WI38 (cell line): ENCODE measurements around the gene CABP7.

Experiments
- H3K4me3 ChIP-seq: 2 replicates; pipeline ENCODE4 v1.5.1; 2011; ENCODE audit warnings: low read depth, mild to moderate bottlenecking, control low read depth, low read length
- TF ChIP-seq, protein P1 (sequence below): IDR thresholded peaks from 2 replicates; pipeline ENCODE4 v1.5.1; 2012; ENCODE audit warnings: low read depth, mild to moderate bottlenecking, control low read depth, low read length

The CABP7 gene

DNA sequence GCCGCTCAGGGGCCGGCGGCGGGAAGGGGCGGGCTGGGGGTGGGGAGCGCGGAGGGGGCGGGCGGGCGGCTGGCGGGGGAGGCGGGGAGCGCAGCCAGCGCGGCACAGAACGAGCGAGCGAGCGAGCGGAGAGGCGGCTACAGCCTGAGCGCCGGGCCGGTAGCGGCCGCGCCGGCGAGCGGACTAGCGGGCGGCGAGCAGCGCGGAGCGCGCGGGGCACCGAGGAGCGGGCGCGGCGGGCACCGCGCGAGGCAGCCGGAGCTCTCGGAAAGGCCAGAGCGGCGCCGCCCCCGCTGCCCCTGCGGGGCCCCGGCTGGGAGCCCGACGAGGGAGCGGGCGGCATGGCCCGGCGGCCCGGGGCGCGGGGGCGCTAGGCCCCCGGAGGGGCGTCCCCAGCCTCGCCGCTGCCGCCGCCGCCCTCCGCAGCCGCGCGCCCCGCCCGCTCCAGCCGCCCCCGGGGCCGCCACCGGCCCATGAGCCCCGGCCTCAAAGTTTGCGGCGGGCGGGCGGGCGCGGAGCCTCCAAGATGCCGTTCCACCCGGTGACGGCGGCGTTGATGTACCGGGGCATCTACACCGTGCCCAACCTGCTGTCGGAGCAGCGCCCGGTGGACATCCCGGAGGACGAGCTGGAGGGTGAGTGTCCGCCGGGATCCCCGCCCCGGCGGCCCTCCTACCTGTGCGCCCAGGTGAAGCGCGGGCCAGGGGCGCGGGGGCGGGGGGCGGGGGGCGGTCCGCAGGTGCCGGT, at the start of gene CABP7:
Gene CABP7 (plus strand): TSS at position 105 of the 747 bp plus-strand sequence. CDS start 422 bp downstream, at position 527.
- TF ChIP-seq, protein P1, sequence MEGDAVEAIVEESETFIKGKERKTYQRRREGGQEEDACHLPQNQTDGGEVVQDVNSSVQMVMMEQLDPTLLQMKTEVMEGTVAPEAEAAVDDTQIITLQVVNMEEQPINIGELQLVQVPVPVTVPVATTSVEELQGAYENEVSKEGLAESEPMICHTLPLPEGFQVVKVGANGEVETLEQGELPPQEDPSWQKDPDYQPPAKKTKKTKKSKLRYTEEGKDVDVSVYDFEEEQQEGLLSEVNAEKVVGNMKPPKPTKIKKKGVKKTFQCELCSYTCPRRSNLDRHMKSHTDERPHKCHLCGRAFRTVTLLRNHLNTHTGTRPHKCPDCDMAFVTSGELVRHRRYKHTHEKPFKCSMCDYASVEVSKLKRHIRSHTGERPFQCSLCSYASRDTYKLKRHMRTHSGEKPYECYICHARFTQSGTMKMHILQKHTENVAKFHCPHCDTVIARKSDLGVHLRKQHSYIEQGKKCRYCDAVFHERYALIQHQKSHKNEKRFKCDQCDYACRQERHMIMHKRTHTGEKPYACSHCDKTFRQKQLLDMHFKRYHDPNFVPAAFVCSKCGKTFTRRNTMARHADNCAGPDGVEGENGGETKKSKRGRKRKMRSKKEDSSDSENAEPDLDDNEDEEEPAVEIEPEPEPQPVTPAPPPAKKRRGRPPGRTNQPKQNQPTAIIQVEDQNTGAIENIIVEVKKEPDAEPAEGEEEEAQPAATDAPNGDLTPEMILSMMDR: no peak
- H3K4me3 ChIP-seq: no peak within 1 kb of the TSS

DNA sequence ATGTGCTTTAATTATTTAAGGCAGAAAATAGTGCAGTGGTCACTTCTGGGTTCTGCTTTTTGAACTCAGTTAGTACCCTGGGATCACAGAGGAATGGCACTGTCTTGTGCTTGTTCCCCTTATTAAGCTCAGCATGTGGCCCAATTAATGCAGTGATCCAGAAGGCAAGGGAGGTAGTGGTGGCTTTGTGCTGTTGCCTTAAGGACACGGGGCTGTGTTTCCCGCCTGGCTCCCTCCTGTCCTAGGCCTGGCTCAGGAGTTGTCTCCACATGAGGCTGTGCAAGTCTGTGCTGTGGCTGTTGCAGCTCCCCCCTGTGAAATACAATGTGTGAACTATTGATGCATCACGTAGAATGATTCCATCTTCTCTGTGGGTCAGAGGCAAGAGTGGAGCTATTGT, 49.2 kb upstream of the CABP7 start:
- TF ChIP-seq, protein P1: no peak

DNA sequence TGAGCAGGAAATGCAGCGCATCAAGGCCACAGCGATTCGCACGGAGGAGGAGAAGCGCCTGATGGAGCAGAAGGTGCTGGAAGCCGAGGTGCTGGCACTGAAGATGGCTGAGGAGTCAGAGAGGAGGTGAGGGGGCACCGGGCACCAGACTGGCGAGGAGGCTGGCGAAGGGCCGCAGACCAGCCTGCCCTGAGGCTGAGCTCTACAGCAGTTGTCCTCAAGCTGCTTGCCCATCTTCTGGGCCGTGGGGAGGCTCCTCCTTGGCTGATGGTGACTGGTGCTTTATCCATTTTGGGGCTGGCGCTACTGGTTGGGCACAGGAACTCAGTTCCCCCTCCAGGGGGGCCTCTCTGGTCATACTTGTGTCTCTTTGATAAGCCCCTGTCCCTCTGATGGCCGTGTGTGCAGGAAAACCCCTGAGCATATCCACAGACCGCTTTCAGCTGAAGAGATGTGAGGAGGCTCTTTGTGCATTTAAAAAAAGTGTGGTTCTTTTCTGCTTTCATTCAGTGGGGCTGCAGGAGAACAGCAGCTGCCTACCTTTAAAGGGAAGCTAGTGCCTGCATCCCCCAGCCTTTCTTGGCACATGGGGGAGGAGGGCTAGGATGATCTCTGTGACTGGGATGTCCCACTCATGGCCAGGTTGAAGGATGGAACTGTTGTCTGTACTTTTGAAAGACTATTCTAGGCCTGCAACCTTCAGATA, 46.3 kb upstream of the CABP7 start:
- TF ChIP-seq, protein P1: no peak
- H3K4me3 ChIP-seq: no peak overlapping the region

More for the DNA sequence above, 49.2 kb upstream of the CABP7 start:
- no peak overlapping the region for H3K4me3 ChIP-seq

DNA sequence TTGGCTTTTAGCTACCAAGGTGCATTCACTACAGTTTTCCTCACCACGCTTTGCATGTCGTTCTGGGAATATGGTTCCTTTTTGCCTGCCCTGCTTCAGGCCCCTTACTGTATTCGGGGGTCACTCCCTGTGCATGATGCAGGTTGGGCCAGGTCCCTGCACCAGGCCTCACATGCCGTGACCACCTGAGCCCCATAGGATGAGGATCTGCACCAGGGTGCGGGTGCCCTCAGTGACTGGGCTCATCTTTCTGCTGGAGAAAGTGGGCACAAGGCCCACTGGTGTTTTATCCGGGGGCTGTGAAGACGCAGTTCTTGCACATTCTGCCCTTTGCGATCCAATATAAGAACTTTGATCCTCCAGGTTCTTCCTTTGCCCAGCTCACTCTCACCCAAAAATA, 45.7 kb upstream of the CABP7 start:
- H3K4me3 ChIP-seq: no peak overlapping the region
- TF ChIP-seq, protein P1: no peak

DNA sequence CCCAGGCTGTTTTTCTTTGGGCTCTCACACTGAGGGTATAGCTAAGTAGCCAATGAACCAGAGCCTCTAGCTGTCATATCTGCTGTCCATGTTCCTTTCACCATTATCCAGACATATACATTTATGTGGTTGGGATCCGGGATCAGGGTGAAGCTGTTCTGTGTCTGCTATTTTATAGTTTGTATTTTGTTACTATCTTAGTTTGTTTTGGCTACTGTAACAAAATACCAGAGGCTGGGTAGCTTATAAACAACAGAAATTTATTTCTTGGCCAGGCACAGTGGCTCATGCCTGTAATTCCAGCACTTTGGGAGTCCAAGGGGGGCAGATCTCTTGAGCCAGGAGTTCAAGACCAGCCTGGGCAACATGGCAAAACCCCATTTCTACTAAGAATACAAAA, 40.5 kb upstream of the CABP7 start:
- H3K4me3 ChIP-seq: no peak overlapping the region
- TF ChIP-seq, protein P1: no peak

DNA sequence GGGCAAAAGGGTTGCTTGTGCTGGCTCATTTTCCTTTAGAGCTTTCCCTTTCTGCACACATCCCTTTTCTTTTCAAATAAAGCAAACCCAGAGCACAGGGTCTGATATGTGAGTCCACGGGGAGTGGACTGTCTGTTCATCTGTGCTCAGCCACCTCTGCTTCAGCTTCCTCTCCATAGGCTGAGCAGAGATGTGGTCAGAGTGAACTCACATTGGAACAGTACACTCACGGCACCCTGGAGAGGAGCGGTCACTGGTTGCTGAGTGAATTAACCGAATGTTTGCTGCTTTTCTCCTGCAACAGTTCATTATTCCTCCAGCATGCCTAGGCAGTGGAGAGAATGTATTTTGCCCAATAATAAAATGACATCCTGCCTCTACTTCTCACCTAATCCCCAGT, 36.3 kb upstream of the CABP7 start:
- TF ChIP-seq, protein P1: no peak
- no peak overlapping the region for H3K4me3 ChIP-seq

DNA sequence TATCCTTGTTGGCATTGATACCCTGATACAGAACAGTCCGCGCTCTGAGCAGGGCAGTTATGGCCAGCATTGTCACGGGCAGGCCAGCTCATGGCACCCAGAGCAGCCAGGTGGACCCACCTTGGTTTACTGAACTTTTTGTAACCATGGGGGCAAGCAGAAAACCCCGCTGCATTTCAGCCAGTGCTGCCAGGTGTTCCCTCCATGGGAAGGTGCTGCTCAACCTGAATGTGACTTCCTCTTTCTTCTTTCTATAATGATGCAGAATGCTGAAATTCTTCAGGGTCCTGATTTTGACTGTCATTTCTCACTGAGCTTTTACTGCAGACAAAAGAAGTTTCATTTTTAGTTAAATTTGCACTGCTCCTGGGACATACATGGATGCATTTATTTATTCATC, 35.6 kb upstream of the CABP7 start:
- no peak overlapping the region for H3K4me3 ChIP-seq
- TF ChIP-seq, protein P1: no peak
